NCI-H82 (cell line): ENCODE measurements around the gene JPT1.
A peak's percentile ranks its signal among the peaks of the same experiment; 100 is the strongest.
"Not testable (repeated sequence)": the region's sequence is repeated elsewhere in the genome, so short reads cannot be mapped to it uniquely, and the experiment has no call there.

Experiments
- DNase-seq: peaks from one replicate; lab custom pipeline; 2025; lab: John Stamatoyannopoulos, UW

Gene JPT1

GRCh38 chr17:75130059-75130631 lies 24.2 kb downstream of the JPT1 start:
- no peak for DNase-seq

GRCh38 chr17:75129576-75129975 lies 24.7 kb downstream of the JPT1 start:
- no peak for DNase-seq

- peak; percentile 70 for DNase-seq
These were observed 25.4 kb downstream of the JPT1 start for GRCh38 chr17:75128694-75129505.

- DNase-seq = not testable (repeated sequence)
These were observed 26.4 kb downstream of the JPT1 start for GRCh38 chr17:75127936-75128335.

GRCh38 chr17:75126954-75127353 lies 27.4 kb downstream of the JPT1 start:
- no peak for DNase-seq

GRCh38 chr17:75125984-75126383 lies 28.3 kb downstream of the JPT1 start:
- DNase-seq = no peak

- no peak for DNase-seq
These were observed 29.5 kb downstream of the JPT1 start for GRCh38 chr17:75124819-75125162.

GRCh38 chr17:75124041-75124818 lies 30.1 kb downstream of the JPT1 start:
- DNase-seq = no peak

- no peak for DNase-seq
These were observed 36.0 kb downstream of the JPT1 start for GRCh38 chr17:75118307-75118706.

GRCh38 chr17:75116737-75117136 lies 37.6 kb downstream of the JPT1 start:
- DNase-seq = no peak

- DNase-seq = no peak
These were observed 38.8 kb downstream of the JPT1 start for GRCh38 chr17:75115555-75115954.

GRCh38 chr17:75114552-75115314 lies 39.6 kb downstream of the JPT1 start:
- no peak for DNase-seq

- DNase-seq = peak; percentile 93
These were observed 40.3 kb downstream of the JPT1 start for GRCh38 chr17:75113798-75114551.

- DNase-seq = no peak
These were observed 42.5 kb downstream of the JPT1 start for GRCh38 chr17:75111777-75112335.

GRCh38 chr17:75110234-75110937 lies 43.9 kb downstream of the JPT1 start:
- DNase-seq = peak; percentile 63

- peak; percentile 94 for DNase-seq
These were observed 44.7 kb downstream of the JPT1 start, which contains the start of gene ARMC7 for GRCh38 chr17:75109407-75110233. Gene ARMC7 (plus strand): TSS chr17:75109969. CDS start chr17:75110289, 320 bp downstream.

- DNase-seq = no peak
These were observed 45.3 kb downstream of the JPT1 start for GRCh38 chr17:75109046-75109406.

GRCh38 chr17:75108193-75108592 lies 46.1 kb downstream of the JPT1 start:
- no peak for DNase-seq
